Superior temporal gyrus (tissue), 1 donor: ENCODE data around the gene HIP1R.

ENCODE experiments used
- DNase-seq: peaks from one replicate; pipeline ENCODE4 v3.0.0-alpha.2; 2016; ENCODE audit errors: extremely low spot score

HIP1R gene

DNA sequence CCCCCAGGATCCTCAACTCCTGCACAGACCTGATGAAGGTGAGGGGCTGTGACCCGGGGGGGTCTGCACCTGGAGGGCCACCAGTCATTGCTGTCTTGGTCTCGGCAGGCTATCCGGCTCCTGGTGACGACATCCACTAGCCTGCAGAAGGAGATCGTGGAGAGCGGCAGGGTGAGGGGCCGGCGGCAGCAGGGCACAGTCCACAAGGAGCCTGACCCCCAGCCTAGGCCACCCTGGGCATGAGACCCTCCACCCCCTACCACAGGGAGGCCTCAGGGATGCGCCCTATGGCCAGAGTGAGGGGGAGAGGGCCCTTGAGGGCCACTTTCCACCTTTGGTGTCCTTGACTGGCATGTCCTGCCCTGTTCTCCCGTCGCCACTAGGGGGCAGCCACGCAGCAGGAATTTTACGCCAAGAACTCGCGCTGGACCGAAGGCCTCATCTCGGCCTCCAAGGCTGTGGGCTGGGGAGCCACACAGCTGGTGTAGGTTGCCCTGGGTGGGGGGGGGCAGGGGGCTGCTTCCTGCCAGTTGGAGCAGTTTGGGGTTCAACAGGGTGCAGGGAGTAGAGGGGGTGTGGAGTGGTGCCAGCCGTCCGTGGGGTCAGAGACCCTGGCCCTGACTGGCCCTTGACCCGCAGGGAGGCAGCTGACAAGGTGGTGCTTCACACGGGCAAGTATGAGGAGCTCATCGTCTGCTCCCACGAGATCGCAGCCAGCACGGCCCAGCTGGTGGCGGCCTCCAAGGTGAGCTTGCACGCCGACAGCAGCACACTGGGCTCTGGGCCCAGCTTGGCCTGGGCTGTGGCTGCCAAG is 25.0 kb downstream of the HIP1R start:
- peak; percentile 92 for DNase-seq

DNA sequence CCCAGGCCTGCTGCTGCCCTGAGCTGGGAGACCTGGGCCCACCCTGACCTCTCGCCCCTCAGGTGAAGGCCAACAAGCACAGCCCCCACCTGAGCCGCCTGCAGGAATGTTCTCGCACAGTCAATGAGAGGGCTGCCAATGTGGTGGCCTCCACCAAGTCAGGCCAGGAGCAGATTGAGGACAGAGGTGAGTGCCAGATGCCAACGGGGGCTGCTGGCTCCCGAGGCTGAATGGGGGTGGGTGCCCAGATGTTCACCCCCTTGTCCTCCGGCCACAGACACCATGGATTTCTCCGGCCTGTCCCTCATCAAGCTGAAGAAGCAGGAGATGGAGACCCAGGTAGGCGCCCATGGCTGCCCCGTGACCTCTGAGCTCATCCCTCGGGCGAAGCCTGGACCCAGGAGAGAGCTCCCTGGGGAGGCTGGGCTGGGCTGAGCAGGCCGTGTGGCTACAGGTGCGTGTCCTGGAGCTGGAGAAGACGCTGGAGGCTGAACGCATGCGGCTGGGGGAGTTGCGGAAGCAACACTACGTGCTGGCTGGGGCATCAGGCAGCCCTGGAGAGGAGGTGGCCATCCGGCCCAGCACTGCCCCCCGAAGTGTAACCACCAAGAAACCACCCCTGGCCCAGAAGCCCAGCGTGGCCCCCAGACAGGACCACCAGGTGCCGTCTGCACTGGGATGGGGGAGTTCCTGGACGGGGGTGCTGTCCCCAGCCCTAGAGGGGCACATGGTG is 25.8 kb downstream of the HIP1R start:
- no peak for DNase-seq

DNA sequence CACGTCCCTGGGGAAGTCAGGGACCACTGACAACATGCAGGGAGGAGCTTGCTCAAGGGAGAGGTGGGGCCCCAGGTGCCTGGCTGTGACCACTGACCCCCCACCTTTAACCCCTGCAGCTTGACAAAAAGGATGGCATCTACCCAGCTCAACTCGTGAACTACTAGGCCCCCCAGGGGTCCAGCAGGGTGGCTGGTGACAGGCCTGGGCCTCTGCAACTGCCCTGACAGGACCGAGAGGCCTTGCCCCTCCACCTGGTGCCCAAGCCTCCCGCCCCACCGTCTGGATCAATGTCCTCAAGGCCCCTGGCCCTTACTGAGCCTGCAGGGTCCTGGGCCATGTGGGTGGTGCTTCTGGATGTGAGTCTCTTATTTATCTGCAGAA is 26.3 kb downstream of the HIP1R start:
- no peak for DNase-seq

DNA sequence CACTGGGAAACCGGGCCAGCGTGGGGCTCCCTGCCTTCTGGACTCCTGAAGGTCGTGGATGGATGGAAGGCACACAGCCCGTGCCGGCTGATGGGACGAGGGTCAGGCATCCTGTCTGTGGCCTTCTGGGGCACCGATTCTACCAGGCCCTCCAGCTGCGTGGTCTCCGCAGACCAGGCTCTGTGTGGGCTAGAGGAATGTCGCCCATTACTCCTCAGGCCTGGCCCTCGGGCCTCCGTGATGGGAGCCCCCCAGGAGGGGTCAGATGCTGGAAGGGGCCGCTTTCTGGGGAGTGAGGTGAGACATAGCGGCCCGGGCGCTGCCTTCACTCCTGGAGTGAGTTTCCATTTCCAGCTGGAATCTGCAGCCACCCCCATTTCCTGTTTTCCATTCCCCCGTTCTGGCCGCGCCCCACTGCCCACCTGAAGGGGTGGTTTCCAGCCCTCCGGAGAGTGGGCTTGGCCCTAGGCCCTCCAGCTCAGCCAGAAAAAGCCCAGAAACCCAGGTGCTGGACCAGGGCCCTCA is 26.9 kb downstream of the HIP1R start:
- no peak for DNase-seq

DNA sequence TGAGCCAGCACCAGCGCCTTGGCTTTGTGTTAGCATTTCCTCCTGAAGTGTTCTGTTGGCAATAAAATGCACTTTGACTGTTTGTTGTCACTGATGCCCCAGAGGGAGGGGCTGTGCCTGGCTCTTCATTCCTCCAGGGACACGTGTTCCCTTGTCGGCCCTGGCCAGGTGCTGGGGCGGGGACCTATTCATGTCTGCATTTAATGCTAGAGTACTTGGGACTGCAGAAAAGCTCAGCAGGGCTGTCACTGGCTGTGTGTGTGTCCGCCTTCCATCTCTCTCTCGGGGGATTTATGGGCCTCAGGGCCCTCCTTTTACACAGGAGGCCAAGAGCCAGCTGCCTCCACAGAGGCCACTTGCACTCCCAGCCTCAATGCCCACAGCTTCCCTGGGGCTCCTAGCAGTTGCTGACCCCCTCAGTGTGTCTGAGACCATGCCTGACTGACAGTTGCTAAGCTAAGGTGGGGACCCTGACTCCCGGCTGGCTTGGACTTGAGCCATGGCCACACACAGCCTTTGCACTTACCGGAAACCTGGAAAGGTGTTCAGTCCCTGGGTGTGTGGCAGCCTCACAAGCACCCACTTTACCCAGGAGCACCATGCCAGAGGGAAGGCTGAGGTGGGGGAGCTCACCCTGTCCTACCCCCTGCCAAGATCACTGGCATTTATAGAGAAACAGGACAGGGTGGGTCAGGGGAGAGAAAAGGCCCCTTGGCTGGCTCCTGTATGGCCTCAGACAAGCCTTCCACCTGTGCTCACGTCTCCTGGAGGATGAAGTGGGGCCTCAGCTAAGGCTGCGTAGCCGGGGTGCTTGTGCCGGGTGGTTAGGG is 27.8 kb downstream of the HIP1R start:
- no peak for DNase-seq

DNA sequence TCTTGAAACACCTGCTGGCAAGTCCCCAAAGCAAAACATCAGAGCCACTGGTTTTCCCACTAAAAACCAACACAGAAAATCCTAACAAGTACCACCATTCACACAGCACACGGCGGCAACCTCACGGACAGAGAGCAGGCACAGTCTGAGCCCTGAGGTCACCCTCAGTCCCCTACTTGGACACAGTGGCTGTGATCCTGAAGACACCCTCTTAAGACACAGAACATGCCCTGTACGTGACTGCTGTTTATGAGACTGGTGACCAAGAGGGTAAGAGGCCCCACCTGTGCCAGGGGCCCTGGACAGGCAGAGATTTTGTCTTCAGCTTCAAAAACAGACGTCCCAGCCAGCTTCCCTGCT is 29.6 kb downstream of the HIP1R start:
- DNase-seq: no peak

DNA sequence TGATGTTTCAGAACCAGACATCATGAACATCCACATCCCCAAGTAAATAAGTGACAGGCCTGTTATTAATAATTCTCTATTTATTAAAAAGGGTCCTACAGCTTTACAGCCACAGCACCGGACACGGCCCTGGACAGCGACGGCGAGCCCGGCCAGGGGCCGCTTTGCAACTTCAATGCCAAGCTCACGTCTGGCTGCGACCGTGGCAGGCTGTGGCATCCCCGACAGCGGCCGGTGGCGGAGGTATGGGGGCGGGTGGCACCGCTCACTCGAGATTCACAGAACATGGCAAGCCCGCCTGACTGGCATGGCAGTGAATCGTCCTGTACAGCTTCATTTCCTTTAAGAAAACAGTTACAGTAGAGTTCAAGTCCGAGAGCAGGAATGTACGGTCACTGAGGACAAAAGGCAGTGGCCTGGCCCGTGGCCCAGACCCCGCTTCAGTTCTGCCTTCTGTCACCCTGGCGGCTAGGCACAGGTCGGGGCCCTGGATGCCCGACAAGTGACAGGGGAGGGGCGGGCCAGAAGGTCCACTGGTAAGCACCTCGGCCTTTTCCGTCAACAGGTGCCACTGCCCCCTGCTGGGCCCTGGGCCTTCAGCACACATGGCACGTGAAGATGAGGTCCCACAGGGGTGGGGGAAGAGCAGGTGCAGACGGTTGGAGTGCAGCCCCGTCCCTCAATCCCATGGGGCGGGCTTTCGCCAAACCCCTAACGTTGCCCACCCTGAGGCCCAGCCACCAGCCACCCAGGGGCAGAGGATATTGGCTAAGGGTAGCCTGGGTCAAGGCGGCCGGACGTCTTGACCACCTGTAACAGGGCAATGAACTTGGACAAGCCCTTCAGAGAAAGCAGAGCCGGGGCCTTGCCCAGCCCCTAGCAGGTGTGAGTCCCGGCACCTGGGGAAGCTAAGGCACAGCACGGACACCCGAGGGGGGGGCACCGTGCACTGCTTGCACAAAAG is 30.3 kb downstream of the HIP1R start:
- DNase-seq: no peak

DNA sequence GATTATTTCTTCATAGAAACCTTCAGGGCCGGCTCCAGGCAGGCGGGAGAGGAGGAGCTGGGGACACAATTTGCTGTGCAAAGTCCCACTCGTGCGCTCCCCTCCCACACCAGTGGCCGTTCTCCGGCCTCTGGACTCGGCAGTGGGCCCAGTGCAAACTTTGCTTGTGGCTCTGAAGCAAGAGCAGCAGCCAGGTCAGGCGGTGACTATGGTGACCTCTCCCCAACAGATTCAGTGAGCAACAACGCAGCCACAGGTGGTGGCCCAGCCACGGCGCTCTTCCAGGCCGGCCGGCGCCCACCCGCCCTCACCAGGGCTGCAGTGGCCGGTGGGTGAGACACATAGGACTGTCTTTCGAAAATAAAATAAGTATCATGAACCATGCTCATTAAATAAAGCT is 31.1 kb downstream of the HIP1R start:
- DNase-seq: no peak

DNA sequence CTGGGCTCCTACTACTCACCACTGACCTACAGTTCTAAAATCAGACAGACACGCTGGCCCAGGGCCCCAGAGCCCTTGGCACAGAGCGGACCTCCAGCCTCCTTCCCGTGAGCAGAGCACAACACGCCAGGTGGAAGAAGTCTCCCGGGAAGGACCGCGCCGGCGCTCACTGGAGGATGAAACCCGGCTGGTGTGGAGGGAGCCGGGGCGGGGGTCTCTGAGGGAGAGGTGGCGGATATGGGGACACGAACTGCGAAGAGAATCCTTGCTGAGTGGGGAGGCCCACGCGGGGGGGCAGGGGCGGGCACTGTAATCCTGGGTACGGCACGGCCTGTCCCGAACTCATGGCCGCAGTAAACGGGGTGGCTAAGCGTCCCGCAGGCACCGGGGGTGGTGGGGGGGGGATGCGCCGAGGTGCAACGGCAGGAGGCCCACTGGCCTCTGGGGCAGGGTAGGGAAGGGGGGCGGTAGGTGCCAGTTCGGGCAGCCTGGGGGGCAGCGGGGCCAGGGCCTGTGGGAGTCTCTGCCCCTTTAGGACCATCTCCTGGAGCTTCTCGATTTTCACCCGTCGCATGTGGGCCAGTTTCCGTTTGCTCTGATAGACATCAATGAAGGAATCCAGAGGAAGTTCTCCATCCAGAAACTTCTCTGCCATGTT is 31.8 kb downstream of the HIP1R start:
- no peak for DNase-seq

DNA sequence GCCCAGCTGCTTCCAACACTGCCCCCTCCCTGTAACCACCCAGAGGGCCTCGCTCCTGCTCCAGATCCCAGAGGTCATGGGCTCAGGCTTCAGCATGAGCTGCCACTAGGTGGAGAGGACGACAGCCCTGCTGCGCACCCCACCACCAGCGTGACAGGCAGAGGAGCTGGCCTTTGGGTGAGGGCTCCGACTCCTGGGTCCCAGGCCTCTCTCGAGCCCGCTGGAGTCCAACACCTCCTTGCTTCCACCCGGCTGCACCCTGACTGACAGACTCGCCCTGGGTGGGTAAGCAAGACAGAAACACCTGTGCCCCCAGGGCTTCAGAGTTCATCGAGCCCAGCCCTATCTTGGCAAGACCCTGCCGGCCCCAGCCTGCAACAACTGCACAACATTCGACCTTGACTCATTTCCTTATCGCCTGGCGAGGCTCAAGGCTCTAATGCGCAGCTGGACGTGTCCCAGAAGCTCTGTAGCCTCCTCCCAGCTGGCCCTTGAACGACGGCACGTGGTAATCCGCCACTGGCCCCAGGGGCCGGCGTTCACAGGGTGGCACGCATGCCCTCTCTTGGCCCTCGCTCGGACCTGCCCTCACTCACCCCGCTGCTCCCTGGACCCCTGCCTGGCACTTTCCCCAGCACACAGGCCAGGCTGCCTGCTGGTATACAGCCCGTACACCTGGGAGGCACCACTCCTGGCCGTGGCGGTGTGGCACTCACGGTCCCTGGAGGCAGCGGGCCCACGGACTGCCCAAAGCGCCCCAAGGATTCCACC is 32.6 kb downstream of the HIP1R start:
- no peak for DNase-seq

DNA sequence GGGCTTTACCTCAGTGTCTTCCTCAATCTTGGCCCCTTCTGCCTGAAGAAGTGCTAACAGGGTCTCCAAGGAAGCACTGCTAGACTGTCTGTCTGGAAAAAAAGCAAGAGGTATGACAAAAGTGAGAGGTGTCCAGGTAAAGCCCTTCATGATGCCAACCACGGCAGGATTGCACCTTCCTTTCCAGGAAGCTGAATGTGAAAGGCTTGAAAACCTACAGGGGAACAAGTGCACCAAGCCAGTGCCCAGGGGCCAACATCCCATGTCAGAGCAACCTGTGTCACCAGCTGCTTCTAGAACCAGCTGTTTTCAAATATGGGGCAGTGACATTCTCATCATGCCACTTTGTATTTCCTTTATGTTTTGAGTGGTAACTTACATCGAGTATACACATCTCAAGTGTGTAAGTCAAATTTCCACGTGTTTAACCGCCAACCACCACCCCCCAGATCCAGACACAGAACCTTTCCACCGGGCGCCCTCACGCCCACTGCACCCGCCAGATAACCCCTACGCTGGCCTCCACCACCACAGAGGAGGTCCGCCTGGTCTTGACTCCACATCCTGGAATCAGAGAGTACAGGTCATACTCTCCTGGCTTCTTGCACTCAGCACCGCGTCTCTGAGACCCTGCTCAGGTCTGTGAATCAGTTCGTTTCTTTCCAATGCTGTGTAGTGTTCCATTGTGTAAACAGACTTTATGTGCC is 33.4 kb downstream of the HIP1R start:
- no peak for DNase-seq

DNA sequence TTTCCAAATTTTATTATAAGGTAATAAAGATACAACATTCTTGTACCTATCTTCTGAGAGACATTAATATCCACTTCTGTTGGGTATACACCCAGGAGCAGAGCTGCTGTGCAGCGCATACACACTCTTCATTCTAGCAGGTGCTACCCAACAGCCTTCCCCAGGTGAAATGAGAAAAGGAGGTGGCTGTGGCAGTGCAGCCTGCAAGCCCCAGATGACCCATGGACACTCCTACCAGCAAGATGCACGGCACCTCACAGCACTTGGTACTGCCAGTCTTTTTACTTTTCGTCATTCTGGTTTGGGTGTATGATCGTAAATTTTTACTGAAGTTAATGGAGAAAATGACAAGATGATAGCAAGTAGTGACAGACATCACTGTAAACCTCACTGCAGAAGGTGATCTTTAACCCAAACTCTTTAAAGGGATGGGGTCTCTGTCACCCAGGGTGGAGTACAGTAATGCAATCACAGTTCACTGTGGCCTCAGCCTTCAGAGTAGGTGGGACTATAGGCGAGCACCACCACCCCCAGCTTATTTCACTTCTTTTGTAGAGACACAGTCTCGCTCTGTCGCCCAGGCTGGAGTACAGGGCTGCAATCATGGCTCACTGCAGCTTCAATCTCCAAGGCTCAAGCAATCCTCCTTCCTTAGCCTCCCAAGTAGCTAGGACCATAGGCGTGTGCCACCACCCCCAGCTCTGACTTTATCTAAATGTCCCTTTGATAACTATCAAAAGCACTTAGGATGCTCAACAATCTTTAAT is 34.1 kb downstream of the HIP1R start:
- no peak for DNase-seq

DNA sequence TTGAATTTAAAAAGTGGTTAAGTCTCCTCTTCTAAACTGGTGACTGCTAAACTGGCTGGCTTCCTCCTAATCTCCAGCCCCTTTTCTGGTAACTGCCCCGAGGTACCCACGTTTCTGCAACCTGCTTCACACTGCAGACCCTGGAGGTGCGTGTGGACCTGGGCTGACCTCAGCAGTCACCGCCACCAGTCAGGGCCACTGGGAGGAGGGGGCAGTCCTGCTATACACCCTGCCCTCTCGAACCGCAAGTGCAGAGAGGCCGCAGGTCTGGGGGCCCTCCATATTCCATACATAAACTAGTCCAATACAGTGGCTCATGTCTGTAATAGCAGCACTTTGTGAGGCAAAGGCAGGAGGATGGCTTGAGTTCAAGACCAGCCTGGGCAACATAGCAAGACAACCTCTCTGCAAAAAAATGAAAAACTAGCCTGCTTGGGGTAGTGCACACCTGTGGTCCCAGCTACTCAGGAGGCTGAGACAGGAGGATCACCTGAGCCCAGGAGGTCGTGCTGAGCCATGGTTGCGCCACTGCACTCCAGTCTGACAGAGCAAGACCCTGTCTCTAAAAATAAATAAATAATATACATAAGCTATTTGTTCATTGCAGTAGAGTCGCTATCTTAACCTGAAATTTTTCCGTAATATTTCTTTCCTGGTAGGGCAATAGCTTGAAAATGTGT is 35.0 kb downstream of the HIP1R start:
- DNase-seq: no peak

DNA sequence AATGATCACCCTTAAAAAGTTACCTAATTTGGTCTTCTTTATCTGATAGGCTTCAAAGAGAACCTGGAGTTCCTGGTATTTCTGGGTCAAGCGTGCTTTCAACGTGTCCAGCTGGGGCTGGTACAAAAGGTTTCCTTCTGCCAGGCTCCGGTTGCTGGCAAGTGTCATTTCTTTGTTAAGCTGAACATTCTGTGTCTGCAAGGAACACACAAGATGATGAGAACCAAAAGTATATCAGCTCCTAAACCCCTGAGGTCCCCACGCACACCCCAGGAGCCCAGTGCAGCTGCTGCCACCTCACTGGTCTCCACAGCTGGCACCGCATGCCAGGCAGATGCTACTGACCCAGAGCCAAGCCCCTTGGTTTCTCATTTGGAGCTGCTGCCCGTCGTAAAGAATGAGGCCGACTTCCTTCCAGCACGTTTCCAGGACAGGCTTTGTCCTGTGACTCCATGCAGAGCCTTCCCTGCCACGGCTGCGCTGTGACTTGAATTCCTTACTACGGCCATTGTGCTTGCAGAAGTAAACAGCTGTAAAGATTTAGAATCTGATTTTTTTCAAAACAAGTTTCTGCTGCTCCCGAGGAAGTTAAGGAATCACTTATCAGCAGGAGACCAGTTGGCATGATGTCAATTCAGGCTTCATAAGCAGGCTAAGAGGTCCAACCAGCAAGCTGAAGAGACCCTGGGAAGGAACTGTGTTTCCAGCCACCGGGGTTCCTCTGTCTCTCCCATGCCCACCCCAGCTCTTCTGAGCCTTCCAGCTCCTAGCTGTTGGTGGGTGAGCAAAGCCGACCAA is 35.8 kb downstream of the HIP1R start:
- no peak for DNase-seq

DNA sequence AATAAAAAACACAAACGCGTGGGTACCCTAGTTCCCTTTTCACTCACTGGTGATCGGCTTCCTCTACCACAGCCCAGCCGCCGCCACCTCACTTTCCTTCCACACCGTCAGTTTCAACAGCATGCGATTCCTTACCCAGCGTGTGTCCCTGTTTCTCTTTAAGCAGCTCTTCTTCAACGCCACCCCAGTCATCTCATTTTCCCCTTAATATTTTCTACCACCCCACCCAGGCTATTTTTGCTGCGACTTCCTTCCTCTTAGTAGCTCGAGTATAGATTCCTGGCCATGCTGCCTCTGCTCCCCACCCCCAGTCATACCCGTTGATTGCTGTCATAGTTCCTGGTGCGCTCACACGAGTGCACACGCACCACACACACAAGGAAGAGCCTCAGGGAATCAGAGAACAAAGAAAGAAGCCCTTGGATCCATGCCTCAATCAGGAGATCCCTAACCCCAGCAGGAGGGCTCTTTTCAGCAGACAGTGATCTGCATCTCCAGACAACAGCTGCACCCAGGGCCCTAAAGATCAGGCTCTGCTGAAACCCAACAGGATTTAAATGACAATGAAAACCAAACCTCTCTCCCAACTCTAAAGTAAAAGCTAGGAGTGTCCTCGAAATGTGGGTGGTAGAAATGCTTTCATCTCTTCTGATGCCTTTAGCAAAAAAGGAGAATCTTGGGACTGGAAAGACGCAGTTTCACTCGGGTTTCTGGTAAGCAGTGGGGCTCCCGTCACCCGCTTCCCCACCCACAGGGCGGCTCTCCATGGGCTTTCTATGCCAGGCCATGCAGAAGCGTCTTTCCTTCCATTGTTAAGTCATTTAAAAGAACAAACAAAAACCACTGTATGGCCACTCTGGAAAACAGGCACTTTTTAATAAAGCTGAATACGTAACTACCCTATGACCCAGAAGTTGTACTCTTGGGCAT is 36.9 kb downstream of the HIP1R start:
- DNase-seq: no peak

DNA sequence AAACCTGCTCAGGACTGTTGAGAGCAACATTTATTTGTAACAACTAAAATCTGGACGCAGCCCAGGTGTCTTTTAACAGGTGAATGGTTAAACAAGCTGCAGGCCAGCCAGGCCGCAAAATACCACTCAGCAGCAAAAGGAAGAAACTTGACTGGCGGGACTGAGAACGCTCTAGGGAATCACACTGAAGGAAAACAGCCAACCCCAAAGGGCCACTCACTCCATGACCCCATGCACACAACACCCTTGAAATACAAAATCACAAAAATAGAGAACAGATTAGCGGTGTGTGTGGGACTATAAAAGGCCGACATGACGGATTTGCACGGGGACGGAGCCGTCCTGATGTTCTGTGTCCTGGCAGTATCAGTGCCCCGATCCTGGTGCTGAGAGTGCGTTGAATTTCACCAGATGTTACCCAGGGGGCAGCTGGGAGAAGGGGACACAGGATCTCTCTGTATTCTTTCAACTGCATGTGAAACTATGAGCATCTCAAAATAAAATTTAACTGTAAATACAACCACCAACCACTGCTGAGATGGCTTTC is 37.6 kb downstream of the HIP1R start:
- no peak for DNase-seq
